ENCODE measurements around the gene AXDND1.
A peak's percentile ranks its signal among the peaks of the same experiment; 100 is the strongest.

AXDND1 gene

DNA sequence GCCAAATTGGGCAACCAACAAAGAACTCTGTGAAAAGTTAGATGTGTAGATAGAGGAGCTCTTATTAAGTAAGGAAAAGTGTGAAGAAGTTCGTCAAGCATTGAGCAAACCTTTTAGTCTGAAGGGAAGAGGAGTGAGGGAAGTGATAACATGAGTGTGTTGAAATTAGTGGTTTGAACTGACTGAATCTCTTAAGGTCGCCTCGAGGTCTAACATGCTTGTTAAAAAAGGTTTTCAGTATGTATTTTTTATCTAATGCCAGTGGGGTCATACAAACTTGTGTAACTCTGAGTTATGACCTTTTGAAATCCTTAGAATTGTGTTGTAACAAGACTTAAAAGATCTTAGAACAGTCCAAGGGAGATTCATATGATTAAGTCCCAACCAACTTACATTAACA is 38.1 kb upstream of the AXDND1 start:
- Histone ChIP-seq H3K27me3 (ENCODE audit: insufficient read depth, poor library complexity, severe bottlenecking) (no peaks in the 10 kb centered on the region), H3K4me3 (replicated peaks; ENCODE audit: insufficient read depth, low read length) (no peak overlapping the region), H3K27ac (replicated peaks) (no peak overlapping the region)
- DNase-seq (ENCODE audit: low read depth in 1 of 2, low spot score in 1 of 2): peak; percentile 53 to 94
- TF ChIP-seq SPI1 (IDR thresholded peaks at IDR 0.05; ENCODE audit: borderline replicate concordance, low read depth) (peak; percentile 65; the same call in 1 of the 2 replicates), POLR2AphosphoS5 (IDR thresholded peaks at IDR 0.05; ENCODE audit: low read depth) (no peak)

DNA sequence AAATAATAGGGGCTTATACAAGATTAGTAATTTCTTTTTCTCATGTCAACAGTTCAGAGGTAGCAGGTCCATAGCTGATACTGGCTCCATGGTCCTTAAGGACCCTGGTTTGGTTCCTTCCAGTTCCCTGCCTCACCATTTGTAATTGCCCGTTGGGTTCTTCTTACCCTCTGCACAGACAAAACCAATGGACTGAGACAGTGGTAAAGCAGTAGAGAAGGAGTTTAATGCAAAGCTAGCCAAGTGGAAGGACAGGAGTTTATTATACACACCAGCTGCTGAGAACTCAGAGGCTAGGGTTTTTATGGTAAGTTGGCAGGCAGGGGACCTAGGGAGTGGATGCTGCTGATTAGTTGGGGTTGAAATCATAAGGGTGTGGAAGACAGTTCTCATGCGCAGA is 35.9 kb upstream of the AXDND1 start:
- no peak for DNase-seq (ENCODE audit: low read depth in 1 of 2, low spot score in 1 of 2)
- TF ChIP-seq SPI1 (IDR thresholded peaks at IDR 0.05; ENCODE audit: borderline replicate concordance, low read depth) (no peak), POLR2AphosphoS5 (IDR thresholded peaks at IDR 0.05; ENCODE audit: low read depth) (no peak), GABPA (IDR thresholded peaks at IDR 0.05; ENCODE audit: low read depth) (no peak)
- TF ChIP-seq, protein P1, sequence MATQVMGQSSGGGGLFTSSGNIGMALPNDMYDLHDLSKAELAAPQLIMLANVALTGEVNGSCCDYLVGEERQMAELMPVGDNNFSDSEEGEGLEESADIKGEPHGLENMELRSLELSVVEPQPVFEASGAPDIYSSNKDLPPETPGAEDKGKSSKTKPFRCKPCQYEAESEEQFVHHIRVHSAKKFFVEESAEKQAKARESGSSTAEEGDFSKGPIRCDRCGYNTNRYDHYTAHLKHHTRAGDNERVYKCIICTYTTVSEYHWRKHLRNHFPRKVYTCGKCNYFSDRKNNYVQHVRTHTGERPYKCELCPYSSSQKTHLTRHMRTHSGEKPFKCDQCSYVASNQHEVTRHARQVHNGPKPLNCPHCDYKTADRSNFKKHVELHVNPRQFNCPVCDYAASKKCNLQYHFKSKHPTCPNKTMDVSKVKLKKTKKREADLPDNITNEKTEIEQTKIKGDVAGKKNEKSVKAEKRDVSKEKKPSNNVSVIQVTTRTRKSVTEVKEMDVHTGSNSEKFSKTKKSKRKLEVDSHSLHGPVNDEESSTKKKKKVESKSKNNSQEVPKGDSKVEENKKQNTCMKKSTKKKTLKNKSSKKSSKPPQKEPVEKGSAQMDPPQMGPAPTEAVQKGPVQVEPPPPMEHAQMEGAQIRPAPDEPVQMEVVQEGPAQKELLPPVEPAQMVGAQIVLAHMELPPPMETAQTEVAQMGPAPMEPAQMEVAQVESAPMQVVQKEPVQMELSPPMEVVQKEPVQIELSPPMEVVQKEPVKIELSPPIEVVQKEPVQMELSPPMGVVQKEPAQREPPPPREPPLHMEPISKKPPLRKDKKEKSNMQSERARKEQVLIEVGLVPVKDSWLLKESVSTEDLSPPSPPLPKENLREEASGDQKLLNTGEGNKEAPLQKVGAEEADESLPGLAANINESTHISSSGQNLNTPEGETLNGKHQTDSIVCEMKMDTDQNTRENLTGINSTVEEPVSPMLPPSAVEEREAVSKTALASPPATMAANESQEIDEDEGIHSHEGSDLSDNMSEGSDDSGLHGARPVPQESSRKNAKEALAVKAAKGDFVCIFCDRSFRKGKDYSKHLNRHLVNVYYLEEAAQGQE (IDR thresholded peaks at IDR 0.05; ENCODE audit: insufficient replicate concordance, low read depth): no peak
- TF ChIP-seq, protein P2, sequence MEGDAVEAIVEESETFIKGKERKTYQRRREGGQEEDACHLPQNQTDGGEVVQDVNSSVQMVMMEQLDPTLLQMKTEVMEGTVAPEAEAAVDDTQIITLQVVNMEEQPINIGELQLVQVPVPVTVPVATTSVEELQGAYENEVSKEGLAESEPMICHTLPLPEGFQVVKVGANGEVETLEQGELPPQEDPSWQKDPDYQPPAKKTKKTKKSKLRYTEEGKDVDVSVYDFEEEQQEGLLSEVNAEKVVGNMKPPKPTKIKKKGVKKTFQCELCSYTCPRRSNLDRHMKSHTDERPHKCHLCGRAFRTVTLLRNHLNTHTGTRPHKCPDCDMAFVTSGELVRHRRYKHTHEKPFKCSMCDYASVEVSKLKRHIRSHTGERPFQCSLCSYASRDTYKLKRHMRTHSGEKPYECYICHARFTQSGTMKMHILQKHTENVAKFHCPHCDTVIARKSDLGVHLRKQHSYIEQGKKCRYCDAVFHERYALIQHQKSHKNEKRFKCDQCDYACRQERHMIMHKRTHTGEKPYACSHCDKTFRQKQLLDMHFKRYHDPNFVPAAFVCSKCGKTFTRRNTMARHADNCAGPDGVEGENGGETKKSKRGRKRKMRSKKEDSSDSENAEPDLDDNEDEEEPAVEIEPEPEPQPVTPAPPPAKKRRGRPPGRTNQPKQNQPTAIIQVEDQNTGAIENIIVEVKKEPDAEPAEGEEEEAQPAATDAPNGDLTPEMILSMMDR (IDR thresholded peaks at IDR 0.05; ENCODE audit: insufficient read depth, low read length): no peak
- Histone ChIP-seq H3K4me3 (replicated peaks; ENCODE audit: insufficient read depth, low read length) (no peak overlapping the region), H3K27me3 (ENCODE audit: insufficient read depth, poor library complexity, severe bottlenecking) (no peaks in the 10 kb centered on the region), H3K27ac (replicated peaks) (no peak overlapping the region)

DNA sequence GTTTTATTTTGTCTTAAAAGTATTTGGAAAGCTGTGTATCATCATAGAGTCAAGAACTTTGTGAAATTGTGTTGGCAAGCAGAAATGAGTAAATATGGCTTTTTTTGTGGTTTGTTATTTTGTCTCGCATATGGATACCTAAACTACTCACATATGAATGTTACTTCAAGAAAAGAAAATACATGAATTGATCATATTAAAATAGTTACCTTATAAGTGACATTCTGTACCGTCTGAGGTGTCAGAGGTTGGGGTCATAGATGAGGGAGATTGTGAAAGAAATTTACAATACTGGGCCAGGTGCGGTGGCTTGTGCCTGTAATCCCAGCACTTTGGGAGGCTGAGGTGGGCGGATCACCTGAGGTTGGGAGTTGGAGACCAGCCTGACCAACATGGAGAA is 31.3 kb upstream of the AXDND1 start:
- TF ChIP-seq POLR2AphosphoS5 (IDR thresholded peaks at IDR 0.05; ENCODE audit: low read depth): no peak
- no peak for DNase-seq (ENCODE audit: low read depth in 1 of 2, low spot score in 1 of 2)

DNA sequence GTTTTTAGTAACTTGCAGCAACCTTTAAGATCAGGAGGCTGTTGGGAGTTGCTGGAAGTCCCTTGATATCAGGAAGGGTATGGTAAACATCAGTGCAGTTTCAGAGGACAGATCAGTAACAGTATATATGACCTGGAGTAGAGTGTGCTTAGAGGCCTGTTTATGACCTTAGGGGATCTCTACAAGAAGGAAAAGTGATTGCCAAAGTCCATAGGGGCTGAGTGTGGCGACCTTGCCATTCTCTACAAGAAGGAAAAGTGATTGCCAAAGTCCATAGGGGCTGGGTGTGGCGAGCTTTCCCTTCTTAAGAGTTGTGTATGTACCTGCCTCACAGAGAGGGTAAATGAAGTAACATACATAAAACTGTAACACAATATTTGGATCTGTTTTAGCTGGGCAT is 28.5 kb upstream of the AXDND1 start:
- Histone ChIP-seq H3K27ac (replicated peaks) (no peak overlapping the region), H3K4me3 (replicated peaks; ENCODE audit: insufficient read depth, low read length) (no peak overlapping the region), H3K27me3 (ENCODE audit: insufficient read depth, poor library complexity, severe bottlenecking) (no peaks in the 10 kb centered on the region)
- DNase-seq (ENCODE audit: low read depth in 1 of 2, low spot score in 1 of 2): no peak
- TF ChIP-seq GABPA (IDR thresholded peaks at IDR 0.05; ENCODE audit: low read depth) (no peak), POLR2AphosphoS5 (IDR thresholded peaks at IDR 0.05; ENCODE audit: low read depth) (no peak), SPI1 (IDR thresholded peaks at IDR 0.05; ENCODE audit: borderline replicate concordance, low read depth) (no peak)
- TF ChIP-seq, protein P2 (IDR thresholded peaks at IDR 0.05; ENCODE audit: insufficient read depth, low read length): no peak
- TF ChIP-seq, protein P1 (IDR thresholded peaks at IDR 0.05; ENCODE audit: insufficient replicate concordance, low read depth): no peak

More for the DNA sequence above, 31.3 kb upstream of the AXDND1 start:
- Histone ChIP-seq H3K27me3 (ENCODE audit: insufficient read depth, poor library complexity, severe bottlenecking) (no peaks in the 10 kb centered on the region), H3K27ac (replicated peaks) (no peak overlapping the region), H3K4me3 (replicated peaks; ENCODE audit: insufficient read depth, low read length) (no peak overlapping the region)

DNA sequence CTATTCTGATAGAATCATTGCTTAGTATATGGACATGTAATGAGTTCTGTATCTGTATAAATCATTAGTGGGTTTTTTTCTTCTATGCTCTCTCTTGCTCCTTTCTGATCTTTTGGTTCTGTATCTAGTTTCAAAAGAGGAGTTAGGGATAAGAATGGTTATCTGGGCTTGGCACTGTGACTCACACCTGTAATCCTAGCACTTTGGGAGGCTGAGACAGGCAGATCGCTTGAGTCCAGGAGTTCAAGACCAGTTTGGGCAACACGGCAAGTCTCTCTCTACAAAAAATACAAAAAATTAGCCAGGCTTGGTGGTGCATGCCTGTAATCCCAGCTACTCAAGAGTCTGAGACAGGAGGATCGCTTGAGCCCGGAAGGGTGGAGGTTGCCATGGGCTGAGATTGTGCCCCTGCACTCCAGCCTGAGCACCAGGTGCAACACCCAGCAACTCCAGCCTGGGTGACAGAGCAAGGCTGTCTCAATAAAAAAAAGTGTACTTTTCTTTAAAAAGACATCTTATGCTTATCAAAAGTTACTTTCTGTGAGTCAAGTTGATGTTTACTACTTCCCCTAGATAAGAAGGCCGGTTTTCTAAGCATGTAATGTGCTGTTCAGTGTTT is 27.7 kb upstream of the AXDND1 start:
- TF ChIP-seq, protein P1 (IDR thresholded peaks at IDR 0.05; ENCODE audit: insufficient replicate concordance, low read depth): no peak
- TF ChIP-seq, protein P2 (IDR thresholded peaks at IDR 0.05; ENCODE audit: insufficient read depth, low read length): no peak
- TF ChIP-seq SPI1 (IDR thresholded peaks at IDR 0.05; ENCODE audit: borderline replicate concordance, low read depth) (no peak), POLR2AphosphoS5 (IDR thresholded peaks at IDR 0.05; ENCODE audit: low read depth) (no peak), GABPA (IDR thresholded peaks at IDR 0.05; ENCODE audit: low read depth) (no peak)

More for the DNA sequence above, 27.7 kb upstream of the AXDND1 start:
- Histone ChIP-seq H3K27ac (replicated peaks) (no peak overlapping the region), H3K4me3 (replicated peaks; ENCODE audit: insufficient read depth, low read length) (no peak overlapping the region), H3K27me3 (ENCODE audit: insufficient read depth, poor library complexity, severe bottlenecking) (no peaks in the 10 kb centered on the region)
- no peak for DNase-seq (ENCODE audit: low read depth in 1 of 2, low spot score in 1 of 2)

Data from HL-60 (cell line).